Measurements from ENCODE around the gene BABAM2.

Gene BABAM2

GRCh38 chr2:28068527-28068926 lies 178.0 kb downstream of the BABAM2 start:
- no peak for DNase-seq (ENCODE audit: low read depth)
- H3K4me3 ChIP-seq (ENCODE audit: low read depth, low read length), result no peak overlapping the region
- TF ChIP-seq, protein P1, sequence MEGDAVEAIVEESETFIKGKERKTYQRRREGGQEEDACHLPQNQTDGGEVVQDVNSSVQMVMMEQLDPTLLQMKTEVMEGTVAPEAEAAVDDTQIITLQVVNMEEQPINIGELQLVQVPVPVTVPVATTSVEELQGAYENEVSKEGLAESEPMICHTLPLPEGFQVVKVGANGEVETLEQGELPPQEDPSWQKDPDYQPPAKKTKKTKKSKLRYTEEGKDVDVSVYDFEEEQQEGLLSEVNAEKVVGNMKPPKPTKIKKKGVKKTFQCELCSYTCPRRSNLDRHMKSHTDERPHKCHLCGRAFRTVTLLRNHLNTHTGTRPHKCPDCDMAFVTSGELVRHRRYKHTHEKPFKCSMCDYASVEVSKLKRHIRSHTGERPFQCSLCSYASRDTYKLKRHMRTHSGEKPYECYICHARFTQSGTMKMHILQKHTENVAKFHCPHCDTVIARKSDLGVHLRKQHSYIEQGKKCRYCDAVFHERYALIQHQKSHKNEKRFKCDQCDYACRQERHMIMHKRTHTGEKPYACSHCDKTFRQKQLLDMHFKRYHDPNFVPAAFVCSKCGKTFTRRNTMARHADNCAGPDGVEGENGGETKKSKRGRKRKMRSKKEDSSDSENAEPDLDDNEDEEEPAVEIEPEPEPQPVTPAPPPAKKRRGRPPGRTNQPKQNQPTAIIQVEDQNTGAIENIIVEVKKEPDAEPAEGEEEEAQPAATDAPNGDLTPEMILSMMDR (conservative IDR thresholded peaks at IDR 0.05; ENCODE audit: low read depth, low read length), result no peak

GRCh38 chr2:28071221-28071620 lies 180.7 kb downstream of the BABAM2 start:
- TF ChIP-seq, protein P1 (conservative IDR thresholded peaks at IDR 0.05; ENCODE audit: low read depth, low read length), result no peak
- H3K4me3 ChIP-seq (ENCODE audit: low read depth, low read length), result no peak overlapping the region
- DNase-seq (ENCODE audit: low read depth), result no peak

- TF ChIP-seq, protein P1 (conservative IDR thresholded peaks at IDR 0.05; ENCODE audit: low read depth, low read length), result no peak
- DNase-seq (ENCODE audit: low read depth), result no peak
- no peak overlapping the region for H3K4me3 ChIP-seq (ENCODE audit: low read depth, low read length)
These were observed 183.6 kb downstream of the BABAM2 start for GRCh38 chr2:28074137-28074536.

- H3K4me3 ChIP-seq (ENCODE audit: low read depth, low read length), result no peak overlapping the region
- TF ChIP-seq, protein P1 (conservative IDR thresholded peaks at IDR 0.05; ENCODE audit: low read depth, low read length), result no peak
- DNase-seq (ENCODE audit: low read depth), result peak; percentile 88
These were observed 190.4 kb downstream of the BABAM2 start for GRCh38 chr2:28080911-28081310.

DNA sequence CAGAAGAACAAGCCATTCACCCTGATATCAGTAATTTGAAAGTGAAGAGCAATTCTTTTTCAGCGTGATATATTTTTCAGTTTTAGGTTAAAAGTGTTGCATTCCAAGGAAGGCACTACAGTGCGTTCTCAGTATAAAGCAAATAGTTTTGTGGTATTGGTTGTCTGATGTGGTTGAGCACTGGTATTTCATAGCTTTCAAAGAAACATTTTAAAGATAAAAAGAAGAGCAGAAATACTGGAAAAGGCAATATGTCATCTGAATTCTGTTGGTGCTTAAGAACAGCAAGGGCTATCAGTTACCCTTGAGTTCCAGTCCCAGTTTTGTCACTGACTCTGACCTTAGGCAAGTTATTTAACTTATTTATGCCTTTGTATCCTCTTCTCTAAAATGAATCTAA lies 191.6 kb downstream of the BABAM2 start:
- H3K4me3 ChIP-seq (ENCODE audit: low read depth, low read length), result no peak overlapping the region
- TF ChIP-seq, protein P1 (conservative IDR thresholded peaks at IDR 0.05; ENCODE audit: low read depth, low read length), result no peak
- DNase-seq (ENCODE audit: low read depth), result peak; percentile 91

- no peak overlapping the region for H3K4me3 ChIP-seq (ENCODE audit: low read depth, low read length)
- TF ChIP-seq, protein P1 (conservative IDR thresholded peaks at IDR 0.05; ENCODE audit: low read depth, low read length), result no peak
- DNase-seq (ENCODE audit: low read depth), result no peak
These were observed 192.9 kb downstream of the BABAM2 start for GRCh38 chr2:28083476-28083875.

DNA sequence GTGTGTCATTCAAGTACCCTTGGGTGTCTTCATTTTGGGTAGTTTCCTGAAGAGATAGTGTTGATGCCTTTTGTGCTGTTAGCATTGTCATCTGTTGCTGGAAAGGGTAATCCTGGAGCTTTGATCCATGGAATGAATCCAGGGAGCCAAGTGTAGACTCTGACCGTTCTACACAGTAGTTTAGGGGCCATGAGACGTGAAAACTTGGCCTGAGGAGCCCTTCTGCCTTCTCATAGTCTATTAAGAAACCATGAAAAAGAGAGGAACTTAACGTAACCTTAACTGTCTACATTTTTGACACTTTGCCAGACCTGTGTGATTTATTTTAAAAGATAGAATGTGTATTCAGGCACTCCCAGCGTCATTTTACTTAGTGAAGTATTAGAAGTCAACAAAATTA lies 194.0 kb downstream of the BABAM2 start:
- TF ChIP-seq, protein P1 (conservative IDR thresholded peaks at IDR 0.05; ENCODE audit: low read depth, low read length), result no peak
- peak; percentile 89 for DNase-seq (ENCODE audit: low read depth)
- no peak overlapping the region for H3K4me3 ChIP-seq (ENCODE audit: low read depth, low read length)
